Fibroblast of lung (primary cell): Measurements from ENCODE around the gene BTBD9. TPM values are rescaled to one million over a fixed set of nuclear protein-coding genes. Genes with fewer than 3 reads are reported as not detected.

ENCODE experiments used
- DNase-seq, 2 donors: peaks; one replicate each; pipeline versions ENCODE4 v3.0.0 to v3.0.0-alpha.2; 2010; ENCODE audit warnings: low read depth in 2 of 2
- H2AFZ ChIP-seq: 2 replicates; pipeline ENCODE4 v1.5.1; 2012; ENCODE audit warnings: low read length, control low read depth, inconsistent platforms
- H3K27ac ChIP-seq: 2 replicates; pipeline ENCODE4 v1.5.1; 2011; ENCODE audit warnings: low read length, control low read depth; ENCODE audit not compliant: insufficient read depth
- H3K27me3 ChIP-seq: 2 replicates; pipeline ENCODE4 v1.5.1; 2011; ENCODE audit warnings: mild to moderate bottlenecking, low read length; ENCODE audit not compliant: control insufficient read depth, insufficient read depth
- H3K36me3 ChIP-seq: 2 replicates; pipeline ENCODE4 v1.5.1; 2011; ENCODE audit warnings: low read length; ENCODE audit not compliant: control insufficient read depth, insufficient read depth
- H3K4me1 ChIP-seq: 2 replicates; pipeline ENCODE4 v1.5.1; 2011; ENCODE audit warnings: low read length; ENCODE audit not compliant: control insufficient read depth, insufficient read depth; ENCODE audit errors: extremely low read depth
- H3K4me2 ChIP-seq: 2 replicates; pipeline ENCODE4 v1.5.1; 2011; ENCODE audit warnings: low read length, control low read depth; ENCODE audit not compliant: insufficient read depth; ENCODE audit errors: extremely low read depth
- H3K4me3 ChIP-seq, 4 experiments: fragments of 200-600 bp in 1 of 4; sonication (generic) in 1 of 4; replicated peaks in 1 of 4; 2 replicates each; pipeline ENCODE4 v1.5.1; 2011 to 2016; ENCODE audit warnings: low read length in 4 of 4, low read depth in 3 of 4, mild to moderate bottlenecking in 3 of 4, control low read depth in 2 of 4, inconsistent platforms in 1 of 4, mixed read lengths in 1 of 4; ENCODE audit not compliant: insufficient read depth in 1 of 4; ENCODE audit errors: control extremely low read depth in 1 of 4
- H3K79me2 ChIP-seq: 2 replicates; pipeline ENCODE4 v1.5.1; 2012; ENCODE audit warnings: mild to moderate bottlenecking, low read length, inconsistent platforms; ENCODE audit not compliant: control insufficient read depth, insufficient read depth
- H3K9ac ChIP-seq: 2 replicates; pipeline ENCODE4 v1.5.1; 2011; ENCODE audit warnings: mild to moderate bottlenecking, low read length, control low read depth; ENCODE audit not compliant: insufficient read depth
- H3K9me3 ChIP-seq: 2 replicates; pipeline ENCODE4 v1.5.1; 2012; ENCODE audit warnings: low read depth, low read length; ENCODE audit not compliant: control insufficient read depth, insufficient read depth
- H4K20me1 ChIP-seq: 2 replicates; pipeline ENCODE4 v1.5.1; 2011; ENCODE audit warnings: low read length; ENCODE audit not compliant: control insufficient read depth, insufficient read depth; ENCODE audit errors: extremely low read depth
- EZH2 ChIP-seq: IDR thresholded peaks from 2 replicates; pipeline ENCODE4 v1.5.1; 2012; ENCODE audit warnings: low read length, control low read depth, mild to moderate bottlenecking; ENCODE audit errors: missing control alignments
- polyA plus RNA-seq, 2 donors: library from polyadenylated mRNA; depleted of rRNA in 1 of 2; stranded (reverse) in 1 of 2; unstranded in 1 of 2; fragments of >200 nt; gene quantifications; 2 replicates each; pipeline ENCODE4 v1.2.1, GENCODE V29; 2011 to 2012; ENCODE audit warnings: missing spikeins in 1 of 2
- total RNA-seq: library from RNA; depleted of rRNA; stranded (reverse); fragments of >200 nt; gene quantifications from 2 replicates; pipeline ENCODE4 v1.2.1, GENCODE V29; 2014
- TF ChIP-seq, protein P1 (sequence below), 2 donors: IDR thresholded peaks in 1 of 2; conservative IDR thresholded peaks in 1 of 2; 1 replicate in 1 of 2; 2 replicates in 1 of 2; pipeline ENCODE4 v1.5.1; 2011 to 2012; ENCODE audit warnings: low read length in 2 of 2, control low read depth in 1 of 2, inconsistent platforms in 1 of 2, low read depth in 1 of 2, mild to moderate bottlenecking in 1 of 2

Gene BTBD9
- total and polyA plus RNA-seq, 2 donors (not counting 1 experiment from before 2014, with no cell fraction given) = 7.7 to 13.4 TPM

DNA sequence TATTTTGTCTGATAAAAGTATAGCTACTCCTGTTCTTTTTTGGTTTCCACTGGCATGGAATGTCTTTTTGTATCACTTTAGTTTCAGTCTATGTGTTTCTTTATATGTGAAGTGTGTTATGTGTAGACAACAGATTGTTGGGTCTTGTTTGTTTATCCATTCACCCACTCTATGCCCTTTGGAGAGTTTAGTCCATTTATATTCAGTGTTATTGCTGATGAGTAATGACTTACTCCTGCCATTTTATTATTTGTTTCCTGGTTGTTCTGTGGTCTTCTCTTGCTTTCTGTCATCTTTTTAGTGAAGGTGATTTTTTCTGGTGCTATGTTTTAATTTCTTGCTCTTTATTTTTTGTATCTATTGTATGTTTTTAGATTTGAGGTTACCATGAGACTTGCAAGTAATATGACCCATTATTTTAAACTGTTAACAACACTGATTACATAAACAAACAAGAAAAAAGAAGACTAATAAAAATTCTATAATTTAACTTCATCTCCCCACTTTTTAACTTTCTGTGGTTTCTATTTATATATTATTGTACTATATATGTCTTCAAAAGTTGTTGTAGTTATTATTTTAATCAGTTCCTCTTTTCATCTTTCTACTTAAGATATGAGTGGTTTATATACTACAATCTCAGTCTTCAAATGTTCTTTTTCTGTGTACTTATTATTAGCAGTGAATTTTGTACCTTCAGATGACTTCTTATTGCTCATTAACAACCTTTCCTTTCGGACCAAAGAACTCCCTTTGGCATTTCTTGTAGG lies 323.4 kb downstream of the BTBD9 start:
- Histone ChIP-seq H3K4me1 (no peaks in the 10 kb centered on the region), H3K9ac (no peak overlapping the region), H3K9me3 (no peaks in the 10 kb centered on the region), H4K20me1 (no peaks in the 10 kb centered on the region), H3K27me3 (no peaks in the 10 kb centered on the region), H3K79me2 (no peaks in the 10 kb centered on the region), H3K27ac (no peak overlapping the region), H3K4me3 (no peak overlapping the region), H3K4me2 (no peak overlapping the region), H3K36me3 (no peaks in the 10 kb centered on the region), H2AFZ (no peak overlapping the region)
- no peak for TF ChIP-seq EZH2
- TF ChIP-seq, protein P1, sequence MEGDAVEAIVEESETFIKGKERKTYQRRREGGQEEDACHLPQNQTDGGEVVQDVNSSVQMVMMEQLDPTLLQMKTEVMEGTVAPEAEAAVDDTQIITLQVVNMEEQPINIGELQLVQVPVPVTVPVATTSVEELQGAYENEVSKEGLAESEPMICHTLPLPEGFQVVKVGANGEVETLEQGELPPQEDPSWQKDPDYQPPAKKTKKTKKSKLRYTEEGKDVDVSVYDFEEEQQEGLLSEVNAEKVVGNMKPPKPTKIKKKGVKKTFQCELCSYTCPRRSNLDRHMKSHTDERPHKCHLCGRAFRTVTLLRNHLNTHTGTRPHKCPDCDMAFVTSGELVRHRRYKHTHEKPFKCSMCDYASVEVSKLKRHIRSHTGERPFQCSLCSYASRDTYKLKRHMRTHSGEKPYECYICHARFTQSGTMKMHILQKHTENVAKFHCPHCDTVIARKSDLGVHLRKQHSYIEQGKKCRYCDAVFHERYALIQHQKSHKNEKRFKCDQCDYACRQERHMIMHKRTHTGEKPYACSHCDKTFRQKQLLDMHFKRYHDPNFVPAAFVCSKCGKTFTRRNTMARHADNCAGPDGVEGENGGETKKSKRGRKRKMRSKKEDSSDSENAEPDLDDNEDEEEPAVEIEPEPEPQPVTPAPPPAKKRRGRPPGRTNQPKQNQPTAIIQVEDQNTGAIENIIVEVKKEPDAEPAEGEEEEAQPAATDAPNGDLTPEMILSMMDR (conservative IDR thresholded peaks at IDR 0.05 in 1 of 2, IDR thresholded peaks at IDR 0.05 in 1 of 2; ENCODE audit: low read depth in 1 of 2, low read length in 2 of 2) = no peak
- no peak for DNase-seq

DNA sequence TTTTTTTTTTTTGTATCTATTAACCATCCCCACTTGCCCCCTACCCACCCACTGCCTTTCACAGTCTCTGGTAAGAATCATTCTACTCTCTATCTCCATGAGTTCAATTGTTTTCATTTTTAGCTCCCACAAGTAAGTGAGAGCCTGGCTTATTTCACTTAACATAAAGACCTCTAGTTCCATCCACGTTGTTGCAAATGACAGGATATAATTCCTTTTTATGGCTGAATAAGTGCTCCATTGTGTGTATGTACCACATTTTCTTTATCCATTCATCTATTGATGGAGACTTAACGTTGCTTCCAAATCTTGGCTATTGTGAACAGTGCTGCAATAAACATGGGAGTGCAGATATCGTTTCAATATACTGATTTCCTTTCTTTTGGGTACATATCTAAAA lies 328.5 kb downstream of the BTBD9 start:
- H3K4me2 ChIP-seq = no peak overlapping the region
- H3K79me2 ChIP-seq = no peaks in the 10 kb centered on the region
- H3K9ac ChIP-seq = no peak overlapping the region
- no peak overlapping the region for H3K4me3 ChIP-seq
- TF ChIP-seq EZH2 = no peak
- TF ChIP-seq, protein P1 (conservative IDR thresholded peaks at IDR 0.05 in 1 of 2, IDR thresholded peaks at IDR 0.05 in 1 of 2; ENCODE audit: low read depth in 1 of 2, low read length in 2 of 2) = no peak
- H3K9me3 ChIP-seq = no peaks in the 10 kb centered on the region
- no peaks in the 10 kb centered on the region for H3K4me1 ChIP-seq
- H2AFZ ChIP-seq = no peak overlapping the region
- H3K27ac ChIP-seq = no peak overlapping the region
- H4K20me1 ChIP-seq = no peaks in the 10 kb centered on the region
- no peaks in the 10 kb centered on the region for H3K36me3 ChIP-seq
- DNase-seq = no peak
- no peaks in the 10 kb centered on the region for H3K27me3 ChIP-seq

DNA sequence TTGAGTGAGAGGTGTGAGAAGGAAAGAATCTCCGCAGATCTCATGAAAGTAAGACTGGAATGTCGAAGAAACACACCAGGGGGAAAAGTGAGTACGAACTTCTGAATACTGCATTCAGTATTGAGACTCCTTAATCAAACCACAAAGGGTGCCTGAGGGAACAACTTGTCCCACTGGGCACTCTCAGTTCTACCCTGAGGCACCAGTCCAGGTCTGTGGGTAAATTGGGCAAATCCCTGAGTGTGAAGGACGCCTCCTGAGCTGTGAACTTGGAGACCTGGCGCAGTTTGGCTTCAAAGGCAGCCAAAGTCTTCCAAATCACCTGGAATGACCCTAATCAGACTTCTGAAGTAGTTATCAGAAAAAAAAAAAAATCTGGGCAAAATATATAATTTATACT lies 329.7 kb downstream of the BTBD9 start:
- Histone ChIP-seq H3K79me2 (no peaks in the 10 kb centered on the region), H3K9me3 (no peaks in the 10 kb centered on the region), H3K36me3 (no peaks in the 10 kb centered on the region), H3K4me2 (no peak overlapping the region), H3K27ac (no peak overlapping the region), H3K9ac (no peak overlapping the region), H3K27me3 (no peaks in the 10 kb centered on the region), H3K4me3 (no peak overlapping the region), H3K4me1 (no peaks in the 10 kb centered on the region), H4K20me1 (no peaks in the 10 kb centered on the region), H2AFZ (no peak overlapping the region)
- no peak for TF ChIP-seq EZH2
- TF ChIP-seq, protein P1 (conservative IDR thresholded peaks at IDR 0.05 in 1 of 2, IDR thresholded peaks at IDR 0.05 in 1 of 2; ENCODE audit: low read depth in 1 of 2, low read length in 2 of 2) = no peak
- no peak for DNase-seq
